ENCODE results near the gene OR5C1.

DNA sequence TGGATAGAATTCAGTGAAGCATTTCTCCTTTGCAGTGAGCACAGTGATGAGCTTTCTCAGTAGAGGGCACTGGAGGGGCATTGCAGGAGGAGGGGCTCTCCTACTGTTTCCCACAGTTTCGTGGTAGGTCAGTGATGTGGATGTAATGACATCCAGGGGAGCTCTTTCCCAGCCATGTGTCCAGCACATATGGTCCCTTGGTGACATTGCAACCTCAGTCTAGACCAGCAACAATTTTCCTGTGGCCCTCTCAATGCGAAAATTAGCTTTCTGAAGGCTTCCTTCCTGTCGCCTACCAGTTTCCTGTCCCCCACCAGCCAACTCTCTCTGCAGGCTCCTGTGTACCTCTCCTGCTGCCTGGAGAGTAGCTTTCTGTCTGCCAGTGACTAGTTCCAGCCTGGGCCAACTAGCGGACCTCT is 46.6 kb downstream of the OR5C1 start:
- TF ChIP-seq, protein P1, sequence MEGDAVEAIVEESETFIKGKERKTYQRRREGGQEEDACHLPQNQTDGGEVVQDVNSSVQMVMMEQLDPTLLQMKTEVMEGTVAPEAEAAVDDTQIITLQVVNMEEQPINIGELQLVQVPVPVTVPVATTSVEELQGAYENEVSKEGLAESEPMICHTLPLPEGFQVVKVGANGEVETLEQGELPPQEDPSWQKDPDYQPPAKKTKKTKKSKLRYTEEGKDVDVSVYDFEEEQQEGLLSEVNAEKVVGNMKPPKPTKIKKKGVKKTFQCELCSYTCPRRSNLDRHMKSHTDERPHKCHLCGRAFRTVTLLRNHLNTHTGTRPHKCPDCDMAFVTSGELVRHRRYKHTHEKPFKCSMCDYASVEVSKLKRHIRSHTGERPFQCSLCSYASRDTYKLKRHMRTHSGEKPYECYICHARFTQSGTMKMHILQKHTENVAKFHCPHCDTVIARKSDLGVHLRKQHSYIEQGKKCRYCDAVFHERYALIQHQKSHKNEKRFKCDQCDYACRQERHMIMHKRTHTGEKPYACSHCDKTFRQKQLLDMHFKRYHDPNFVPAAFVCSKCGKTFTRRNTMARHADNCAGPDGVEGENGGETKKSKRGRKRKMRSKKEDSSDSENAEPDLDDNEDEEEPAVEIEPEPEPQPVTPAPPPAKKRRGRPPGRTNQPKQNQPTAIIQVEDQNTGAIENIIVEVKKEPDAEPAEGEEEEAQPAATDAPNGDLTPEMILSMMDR (IDR thresholded peaks at IDR 0.05; ENCODE audit: poor library complexity) = no peak
- TF ChIP-seq EZH2 (IDR thresholded peaks at IDR 0.05; ENCODE audit: borderline replicate concordance) = no peak
- TF ChIP-seq EZH2phosphoT487 (IDR thresholded peaks at IDR 0.05; ENCODE audit: low read depth, severe bottlenecking, unreplicated experiment) = no peak

Data from hepatocyte (in vitro differentiated cells).